Stimulated activated CD8-positive, alpha-beta memory T cell treated with anti-CD3 and anti-CD28 coated beads, Interleukin-7, amount 100 ng/mL, for 4 hours (primary cell): Measurements from ENCODE around the gene DAGLB.
A peak's percentile ranks its signal among the peaks of the same experiment; 100 is the strongest.
"Not testable (repeated sequence)": the region's sequence is repeated elsewhere in the genome, so short reads cannot be mapped to it uniquely, and the experiment has no call there.

Source experiments
- DNase-seq, 2 donors: peaks; one replicate each; pipeline ENCODE4 v3.0.0-alpha.2; 2020; ENCODE audit warnings: low read depth in 2 of 2

Gene DAGLB, protein sequence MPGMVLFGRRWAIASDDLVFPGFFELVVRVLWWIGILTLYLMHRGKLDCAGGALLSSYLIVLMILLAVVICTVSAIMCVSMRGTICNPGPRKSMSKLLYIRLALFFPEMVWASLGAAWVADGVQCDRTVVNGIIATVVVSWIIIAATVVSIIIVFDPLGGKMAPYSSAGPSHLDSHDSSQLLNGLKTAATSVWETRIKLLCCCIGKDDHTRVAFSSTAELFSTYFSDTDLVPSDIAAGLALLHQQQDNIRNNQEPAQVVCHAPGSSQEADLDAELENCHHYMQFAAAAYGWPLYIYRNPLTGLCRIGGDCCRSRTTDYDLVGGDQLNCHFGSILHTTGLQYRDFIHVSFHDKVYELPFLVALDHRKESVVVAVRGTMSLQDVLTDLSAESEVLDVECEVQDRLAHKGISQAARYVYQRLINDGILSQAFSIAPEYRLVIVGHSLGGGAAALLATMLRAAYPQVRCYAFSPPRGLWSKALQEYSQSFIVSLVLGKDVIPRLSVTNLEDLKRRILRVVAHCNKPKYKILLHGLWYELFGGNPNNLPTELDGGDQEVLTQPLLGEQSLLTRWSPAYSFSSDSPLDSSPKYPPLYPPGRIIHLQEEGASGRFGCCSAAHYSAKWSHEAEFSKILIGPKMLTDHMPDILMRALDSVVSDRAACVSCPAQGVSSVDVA

GRCh38 chr7:6447581-6448199 lies at the start of gene DAGLB:
Gene DAGLB, minus strand, starts transcription at chr7:6447954. Its CDS starts 112 bp downstream, at chr7:6447842.
- DNase-seq, result peak; percentile 85 to 89

DNA sequence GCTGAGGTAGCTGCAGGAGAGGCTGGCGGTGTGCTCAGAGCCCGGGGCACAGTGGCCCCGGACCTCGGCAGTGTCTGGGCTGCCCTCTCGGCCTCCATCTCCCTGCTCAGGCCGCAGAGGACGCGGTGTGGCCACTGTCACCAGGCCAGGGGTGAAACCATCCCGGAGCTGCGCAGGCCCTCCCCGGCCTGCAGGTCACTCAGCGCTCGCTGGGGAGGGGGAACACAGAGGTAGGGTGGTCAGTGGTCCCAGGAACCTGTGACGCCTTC lies 49.8 kb upstream of the DAGLB start:
- DNase-seq, result no peak

DNA sequence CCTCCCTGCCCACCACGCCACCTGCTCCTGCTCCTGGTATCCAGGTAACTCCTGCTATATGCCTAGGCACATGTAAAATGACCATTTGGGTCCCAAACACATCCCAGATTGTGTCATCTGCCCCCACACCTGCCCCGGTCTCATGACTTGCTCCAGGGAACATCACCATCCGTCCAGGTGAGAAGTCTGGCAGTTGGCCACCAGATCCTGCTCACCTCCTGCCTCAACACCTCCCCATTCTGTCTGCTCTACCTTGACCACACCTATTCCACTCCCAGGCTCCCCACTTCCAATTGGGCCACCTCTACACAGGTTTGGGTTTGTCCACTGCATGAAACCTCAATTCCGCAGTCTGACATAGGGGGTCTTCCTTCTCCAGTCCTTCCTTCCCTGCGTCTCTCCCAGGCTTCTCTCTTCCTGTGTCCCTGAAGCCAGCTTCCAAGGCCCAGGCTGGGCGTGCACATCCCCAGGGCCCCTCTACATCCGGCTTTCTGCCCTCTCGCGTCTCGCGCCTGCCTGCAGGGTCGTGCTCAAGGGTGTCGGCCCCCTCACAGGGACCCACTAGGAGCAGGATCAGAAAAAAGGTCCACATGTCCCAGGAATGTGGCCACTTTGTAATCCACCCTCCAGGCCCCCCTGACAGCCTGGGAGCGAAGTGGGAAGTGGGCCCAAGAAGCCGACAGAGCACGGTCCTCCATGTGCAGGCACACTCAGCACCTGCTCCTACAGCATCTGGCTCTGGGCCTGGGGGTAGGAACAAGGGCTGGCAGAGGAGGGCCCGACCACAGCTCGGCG lies 49.3 kb upstream of the DAGLB start:
- DNase-seq, result no peak

DNA sequence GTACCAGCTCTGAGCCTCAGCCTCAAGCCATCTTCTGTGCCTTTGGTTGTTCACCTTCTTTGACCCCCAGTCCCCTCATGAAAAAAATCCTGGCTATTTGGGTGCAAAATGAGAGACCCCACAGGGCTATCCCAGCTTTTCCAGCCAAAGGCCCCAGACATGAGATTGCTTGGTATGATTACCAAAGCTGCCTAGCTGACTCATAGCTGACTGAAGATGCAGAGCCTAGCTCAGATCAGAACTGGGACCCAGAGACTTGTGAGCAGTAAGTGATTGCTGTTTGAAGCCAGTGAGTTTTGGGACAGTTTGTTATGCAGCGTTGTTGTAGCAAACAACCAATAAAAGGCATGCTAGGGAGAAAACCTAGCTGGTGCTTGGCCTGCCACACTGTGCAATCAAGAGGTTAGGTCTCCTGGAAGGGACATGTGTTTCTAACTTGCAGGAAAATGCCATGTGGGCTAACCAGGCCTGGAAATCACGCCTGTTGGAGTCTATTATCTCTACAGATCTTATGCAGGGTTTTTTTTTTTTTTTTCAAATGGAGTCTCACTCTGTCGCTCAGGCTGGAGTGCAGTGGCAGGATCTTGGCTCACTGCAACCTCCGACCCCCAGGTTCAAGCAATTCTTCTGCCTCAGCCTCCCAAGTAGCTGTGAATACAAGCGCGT lies 48.0 kb upstream of the DAGLB start:
- no peak for DNase-seq

GRCh38 chr7:6494365-6494764 lies 46.6 kb upstream of the DAGLB start:
- DNase-seq, result no peak

GRCh38 chr7:6491194-6491593 lies 43.4 kb upstream of the DAGLB start:
- no peak for DNase-seq

DNA sequence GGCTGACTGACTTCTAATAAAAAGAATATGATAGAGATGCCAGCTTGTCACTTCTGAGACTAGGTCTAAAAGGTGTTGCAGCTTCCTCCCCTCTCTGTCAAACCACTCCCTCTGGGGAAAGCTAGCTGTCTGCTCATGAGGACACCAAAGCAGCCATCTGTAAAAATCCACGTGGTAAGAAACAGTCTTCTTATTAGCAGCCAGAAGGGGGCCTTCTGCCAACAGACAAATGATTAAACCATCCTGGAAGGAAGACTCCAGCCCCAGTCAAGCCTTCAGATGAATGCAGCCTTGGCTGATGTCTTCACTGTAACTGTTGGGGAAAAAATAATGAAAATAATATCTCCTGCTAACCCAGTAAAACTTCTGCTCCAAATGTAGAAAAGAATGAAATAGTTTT lies 41.9 kb upstream of the DAGLB start:
- no peak for DNase-seq

DNA sequence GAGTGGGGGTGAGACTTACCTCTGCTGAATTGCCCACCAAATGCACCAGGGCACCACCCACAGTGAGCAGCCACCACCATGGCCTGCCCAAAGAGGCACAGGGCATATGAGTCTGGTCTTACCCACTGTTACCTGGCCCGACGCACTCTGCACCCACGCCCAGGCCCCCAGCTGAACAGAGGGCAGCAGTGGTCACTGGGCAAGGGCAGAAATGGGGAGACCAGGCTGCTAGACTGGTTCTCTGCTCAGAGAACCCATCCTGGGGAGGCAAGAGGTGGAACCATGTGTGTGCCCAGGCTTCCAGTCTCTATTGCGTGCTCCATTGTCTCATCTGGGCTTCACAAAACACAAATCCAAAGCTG lies 39.4 kb upstream of the DAGLB start:
- DNase-seq, result no peak

- no peak for DNase-seq
Measured at GRCh38 chr7:6486438-6487183, 38.9 kb upstream of the DAGLB start.

DNA sequence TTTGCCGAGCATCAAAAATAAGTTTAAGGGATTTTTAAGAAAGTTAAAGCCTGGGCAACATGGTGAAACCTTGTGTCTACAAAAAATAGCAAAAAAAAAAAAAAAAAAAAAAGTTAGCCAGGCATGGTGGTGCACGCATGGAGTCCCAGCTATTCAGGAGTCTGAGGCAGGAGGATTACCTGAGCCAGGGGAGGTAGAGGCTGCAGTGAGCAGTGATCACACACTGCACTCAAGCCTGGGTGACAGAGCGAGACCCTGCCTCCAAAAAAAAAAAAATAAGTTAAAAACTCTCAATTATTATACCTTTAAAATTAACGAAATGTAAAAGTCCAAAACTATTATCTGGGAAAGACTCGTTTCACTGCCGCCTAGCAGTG lies 35.0 kb upstream of the DAGLB start:
- no peak for DNase-seq

DNA sequence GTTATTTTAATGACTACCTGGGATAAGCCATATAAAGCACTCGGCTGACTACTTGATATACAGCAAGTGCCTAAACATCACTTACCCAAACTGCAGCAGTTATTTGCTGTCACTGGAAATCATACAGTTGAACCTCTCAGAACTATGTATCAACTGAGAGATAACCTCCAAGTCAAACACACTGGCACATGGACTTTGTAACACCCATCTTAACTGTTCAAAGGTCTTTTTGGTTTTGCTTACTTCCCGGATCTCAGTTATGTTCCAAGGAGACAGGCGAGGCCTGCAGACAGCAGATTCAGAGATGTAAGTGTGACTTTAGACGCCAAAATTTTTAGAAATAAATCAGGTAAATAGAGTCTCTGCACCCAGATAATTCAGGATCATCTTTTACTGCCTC lies 34.6 kb upstream of the DAGLB start:
- no peak for DNase-seq

GRCh38 chr7:6481445-6481844 lies 33.7 kb upstream of the DAGLB start:
- DNase-seq, result no peak

- no peak for DNase-seq
Measured at GRCh38 chr7:6480323-6480660, 32.5 kb upstream of the DAGLB start.

DNA sequence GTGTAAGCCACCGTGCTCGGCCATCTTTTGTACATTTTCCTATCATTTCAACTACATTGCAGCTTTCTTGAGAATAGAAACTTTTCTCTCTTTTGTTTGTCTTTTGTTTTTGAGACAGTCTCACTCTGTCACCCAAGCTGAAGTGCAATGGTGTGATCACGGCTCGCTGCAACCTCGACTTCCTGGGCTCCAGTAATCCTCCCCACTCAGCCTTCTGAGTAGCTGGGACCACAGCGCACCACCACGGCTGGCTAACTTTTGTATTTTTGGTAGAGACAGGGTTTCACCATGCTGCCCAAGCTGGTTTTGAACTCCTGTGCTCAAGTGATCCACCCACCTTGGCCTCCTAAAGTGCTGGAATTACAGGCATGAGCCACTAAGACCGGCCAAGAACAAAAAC lies 31.3 kb upstream of the DAGLB start:
- DNase-seq, result peak in 1 of 2 donors; percentile 33

- no peak for DNase-seq
Measured at GRCh38 chr7:6478186-6478585, 30.4 kb upstream of the DAGLB start.

- no peak for DNase-seq
Measured at GRCh38 chr7:6477318-6477660, 29.5 kb upstream of the DAGLB start.

DNA sequence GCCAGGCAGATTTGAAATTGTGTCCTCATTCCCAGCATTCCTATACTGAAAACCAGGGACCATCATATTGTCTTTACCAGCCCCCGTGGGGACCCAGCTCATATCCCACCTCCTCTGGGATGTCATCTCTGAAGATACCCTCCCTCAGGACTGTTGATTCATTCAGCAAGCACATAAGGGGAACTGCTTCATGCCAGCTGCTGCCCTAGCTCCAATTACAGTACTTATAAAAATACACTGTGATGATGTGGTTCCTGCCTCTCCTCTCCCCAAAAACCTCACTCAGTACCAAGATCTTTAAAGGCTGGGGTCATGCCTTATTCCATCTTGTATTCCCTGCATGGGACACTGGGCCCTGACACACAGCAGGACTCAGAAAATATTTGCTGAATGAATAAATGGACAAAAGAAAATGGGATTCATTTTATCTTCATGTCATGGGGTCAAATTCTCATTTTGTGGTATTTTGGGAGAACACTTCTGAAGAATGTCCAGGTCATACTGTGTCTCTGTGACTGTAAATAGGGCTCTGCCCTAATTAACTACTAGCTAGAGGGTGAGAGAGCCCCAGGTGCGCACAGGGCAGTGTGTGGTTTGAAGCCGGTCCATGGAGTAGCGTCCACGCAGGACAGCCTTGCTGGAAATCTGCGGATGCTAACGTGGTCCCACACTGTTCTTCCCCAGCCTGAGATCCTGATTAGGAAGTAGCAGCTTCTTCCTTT lies 29.0 kb upstream of the DAGLB start:
- DNase-seq, result no peak

DNA sequence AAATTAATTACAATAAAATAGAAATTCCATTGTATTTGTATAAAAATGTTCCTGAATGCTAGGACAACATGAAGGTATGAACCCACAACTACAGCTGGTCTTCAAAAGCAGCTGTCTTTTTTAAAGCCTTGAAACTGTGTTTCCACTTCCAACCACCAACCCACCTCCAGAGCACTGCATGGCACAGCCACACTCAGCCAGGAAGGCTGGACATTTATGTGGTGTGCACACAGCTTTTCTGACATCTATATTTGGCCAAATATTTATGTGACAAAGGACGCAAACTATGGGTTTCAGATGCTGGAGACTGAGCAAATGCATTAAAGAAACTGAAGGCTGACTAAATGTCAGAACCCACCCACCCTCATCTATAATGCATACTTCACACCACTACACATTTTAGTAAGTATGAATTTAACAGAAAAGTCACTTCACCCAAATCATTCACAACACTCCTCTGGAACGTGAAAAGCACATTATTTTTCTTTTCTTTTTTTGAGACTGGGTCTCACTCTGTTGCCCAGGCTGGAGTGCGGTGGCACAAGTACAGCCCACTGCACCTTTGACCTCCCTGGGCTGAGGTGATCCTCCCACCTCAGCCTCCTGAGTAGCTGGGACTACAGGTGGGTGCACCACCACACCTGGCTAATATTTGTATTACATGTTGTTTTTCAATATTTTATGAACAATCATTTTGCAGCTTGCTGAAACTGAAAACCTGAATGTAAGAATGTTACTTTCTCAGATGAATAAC lies 27.9 kb upstream of the DAGLB start:
- no peak for DNase-seq

DNA sequence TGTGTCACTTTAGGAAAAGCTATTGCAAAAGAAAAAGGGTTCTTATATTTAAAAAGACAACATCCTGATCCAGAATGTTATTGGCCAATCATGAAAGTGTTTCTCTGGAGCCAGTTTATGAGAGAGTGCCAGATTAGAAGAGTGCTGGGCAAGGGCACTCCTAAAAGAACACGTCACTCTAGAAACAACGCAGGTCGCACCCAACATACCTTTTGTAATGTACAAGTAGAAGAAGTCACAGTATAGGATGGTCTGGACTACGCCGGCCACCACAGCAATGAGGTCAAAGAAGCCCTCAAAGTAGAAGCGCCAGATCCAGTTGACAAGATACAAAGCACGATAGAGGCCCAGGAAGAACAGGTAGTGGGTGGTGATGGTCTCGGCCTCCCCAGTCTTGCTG lies 18.1 kb upstream of the DAGLB start:
- no peak for DNase-seq

- not testable (repeated sequence) for DNase-seq
Measured at GRCh38 chr7:6463609-6464008, 15.9 kb upstream of the DAGLB start.
